GM23338 (cell line): ENCODE data around the gene UBA6.

Experiments used
- CREB1 ChIP-seq: fragments of 250-450 bp; sonication (Bioruptor Pico); IDR thresholded peaks from 2 replicates; pipeline ENCODE4 v1.5.0; 2020; ENCODE audit warnings: low read depth, mild to moderate bottlenecking, moderate library complexity
- CTCF ChIP-seq, 2 experiments: fragments of 200-600 bp in 1 of 2; sonication (generic) in 1 of 2; conservative IDR thresholded peaks; 2 replicates each; pipeline versions ENCODE4 v1.5.1 to v1.6.1; 2016 to 2017; ENCODE audit warnings: antibody characterized with exemption in 2 of 2, low read depth in 2 of 2, mild to moderate bottlenecking in 2 of 2, moderate library complexity in 1 of 2
- EZH2 ChIP-seq: fragments of 200-600 bp; sonication (generic); IDR thresholded peaks from one replicate; pipeline ENCODE4 v1.8.0; 2017; ENCODE audit warnings: antibody characterized with exemption, mild to moderate bottlenecking, low read depth; ENCODE audit not compliant: unreplicated experiment
- EZH2phosphoT487 ChIP-seq: fragments of 200-600 bp; sonication (generic); IDR thresholded peaks from one replicate; pipeline ENCODE4 v1.8.1; 2018; ENCODE audit warnings: antibody characterized with exemption; ENCODE audit not compliant: unreplicated experiment
- JUNB ChIP-seq: IDR thresholded peaks from one replicate; pipeline ENCODE4 v1.6.1; 2016; ENCODE audit warnings: antibody characterized with exemption; ENCODE audit not compliant: unreplicated experiment
- POLR2AphosphoS5 ChIP-seq: IDR thresholded peaks from 2 replicates; pipeline ENCODE4 v1.6.1; 2016; ENCODE audit warnings: antibody characterized with exemption, low read depth
- STAT1 ChIP-seq: IDR thresholded peaks from one replicate; pipeline ENCODE4 v1.6.1; 2016; ENCODE audit warnings: antibody characterized with exemption; ENCODE audit not compliant: unreplicated experiment
- TF ChIP-seq, protein P1 (sequence below): IDR thresholded peaks from 2 replicates; pipeline ENCODE4 v1.6.1; 2016; ENCODE audit warnings: antibody characterized with exemption

- no peak for TF ChIP-seq CTCF (conservative IDR thresholded peaks at IDR 0.05; ENCODE audit: low read depth in 2 of 2)
- TF ChIP-seq, protein P1, sequence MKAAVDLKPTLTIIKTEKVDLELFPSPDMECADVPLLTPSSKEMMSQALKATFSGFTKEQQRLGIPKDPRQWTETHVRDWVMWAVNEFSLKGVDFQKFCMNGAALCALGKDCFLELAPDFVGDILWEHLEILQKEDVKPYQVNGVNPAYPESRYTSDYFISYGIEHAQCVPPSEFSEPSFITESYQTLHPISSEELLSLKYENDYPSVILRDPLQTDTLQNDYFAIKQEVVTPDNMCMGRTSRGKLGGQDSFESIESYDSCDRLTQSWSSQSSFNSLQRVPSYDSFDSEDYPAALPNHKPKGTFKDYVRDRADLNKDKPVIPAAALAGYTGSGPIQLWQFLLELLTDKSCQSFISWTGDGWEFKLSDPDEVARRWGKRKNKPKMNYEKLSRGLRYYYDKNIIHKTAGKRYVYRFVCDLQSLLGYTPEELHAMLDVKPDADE, result no peak
- TF ChIP-seq EZH2, result no peak
- TF ChIP-seq POLR2AphosphoS5, result no peak
- no peak for TF ChIP-seq CREB1 (CRISPR knock-in tag)
- TF ChIP-seq EZH2phosphoT487, result no peak
- TF ChIP-seq STAT1, result no peak
- no peak for TF ChIP-seq JUNB
Observed at GRCh38 chr4:67727124-67727850, 26.3 kb upstream of the UBA6 start.
